Measurements from ENCODE around the gene NCKAP5.

The NCKAP5 gene

DNA sequence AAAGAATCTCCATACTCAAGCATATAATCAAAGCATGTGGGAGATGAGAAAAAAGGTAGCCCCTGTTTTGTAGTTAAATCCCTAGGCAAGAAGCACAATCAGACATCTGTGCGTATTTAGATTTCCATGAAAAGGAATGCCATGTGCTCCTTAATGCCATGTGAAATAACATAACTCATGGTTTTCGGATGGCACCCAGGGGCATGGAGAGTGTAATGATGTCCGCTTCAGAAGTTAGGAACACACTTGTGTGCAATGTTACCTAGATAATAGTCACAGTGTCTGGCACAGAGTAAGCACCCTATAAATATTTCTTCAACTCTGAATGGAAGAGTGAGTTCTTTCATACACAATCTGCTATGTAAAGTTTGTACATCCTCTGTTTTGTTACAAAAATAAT, 197.0 kb downstream of the NCKAP5 start:
- no peak for DNase-seq

DNA sequence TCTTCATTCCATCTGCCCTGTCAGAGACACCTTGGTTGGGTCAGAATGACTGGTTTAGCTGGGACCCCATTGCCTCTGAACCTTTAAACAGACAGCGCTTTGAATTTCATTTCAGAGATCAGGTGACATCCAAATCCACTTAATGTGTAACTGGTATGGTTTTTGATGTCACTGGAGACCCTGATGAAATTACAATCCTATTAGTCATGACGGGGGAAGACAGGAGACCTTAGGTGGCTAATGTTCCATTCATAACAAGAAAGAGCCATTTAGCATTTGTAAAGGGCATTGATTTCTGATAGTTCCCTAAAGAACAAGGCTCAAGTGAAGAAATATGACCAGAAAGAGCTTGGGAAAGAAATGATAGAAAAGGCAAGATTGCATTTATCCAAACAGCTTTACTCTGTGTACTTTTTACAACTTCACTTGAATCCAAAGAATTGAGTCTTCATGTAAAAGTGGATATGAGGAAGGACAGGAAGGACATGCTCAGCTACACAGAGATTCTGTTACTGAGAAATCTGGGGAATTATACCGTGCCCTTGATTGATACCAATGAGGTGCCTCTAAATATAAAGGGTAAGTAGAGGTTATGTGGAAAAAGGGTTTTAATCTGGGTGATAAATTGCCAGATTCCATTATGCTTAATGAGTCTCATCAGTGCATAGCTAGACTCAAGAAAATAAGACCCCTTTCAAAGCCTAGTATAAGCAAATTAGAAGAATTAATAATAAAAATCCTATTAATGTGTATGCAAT, 198.2 kb downstream of the NCKAP5 start:
- no peak for DNase-seq

DNA sequence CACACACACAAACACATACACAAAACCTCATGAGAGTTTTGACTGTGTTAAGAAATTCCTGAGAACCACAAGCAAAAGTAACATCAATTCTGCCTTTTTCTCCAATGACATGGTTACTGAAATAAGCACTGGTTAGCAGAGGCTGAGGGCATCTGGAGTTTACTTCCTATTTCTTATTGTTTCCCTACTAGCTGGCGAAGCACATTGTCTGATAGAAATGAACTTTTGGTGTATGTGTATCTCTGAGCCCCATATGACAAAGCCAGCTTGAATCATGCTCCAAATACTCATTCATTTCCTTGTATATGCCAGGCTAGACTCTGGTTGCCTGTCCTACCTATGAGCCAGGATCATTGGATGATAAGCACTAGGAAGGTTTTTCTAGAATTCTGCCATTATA, 203.1 kb downstream of the NCKAP5 start:
- DNase-seq = no peak

DNA sequence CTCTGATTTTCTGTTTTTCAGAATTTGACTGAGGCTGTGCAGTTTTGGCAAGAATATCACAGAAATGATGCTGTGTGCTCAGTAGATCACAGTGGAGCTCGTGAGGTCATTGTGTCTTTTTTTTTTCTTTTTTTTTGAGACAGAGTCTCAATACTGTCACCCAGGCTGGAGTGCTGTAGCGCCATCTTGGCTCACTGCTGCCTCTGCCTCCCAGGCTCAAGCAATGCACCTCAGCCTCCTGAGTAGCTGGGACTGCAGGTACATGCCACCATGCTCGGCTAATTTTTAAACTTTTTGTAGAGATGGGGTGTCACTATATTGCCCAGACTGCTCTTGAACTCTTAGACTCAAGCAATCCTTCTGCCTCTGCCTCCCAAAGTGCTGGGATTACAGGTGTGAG, 203.6 kb downstream of the NCKAP5 start:
- DNase-seq = no peak

DNA sequence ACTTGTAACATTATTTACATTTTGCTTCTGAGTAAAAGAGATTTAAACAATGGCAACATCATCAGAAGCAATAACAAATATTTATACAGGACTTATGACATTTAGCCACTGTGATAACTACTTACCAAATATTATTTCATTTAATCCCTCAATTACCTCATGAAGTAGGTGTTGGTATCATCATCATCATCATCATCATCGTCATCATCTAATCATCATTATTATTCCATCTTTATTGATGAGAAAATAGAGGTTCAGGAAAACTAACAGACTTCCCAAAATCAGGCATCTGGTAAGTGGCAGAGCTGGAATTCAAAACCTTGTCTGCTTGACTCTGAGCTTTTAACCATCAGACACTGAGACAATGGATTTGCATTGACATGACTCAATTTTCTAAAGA, 204.4 kb downstream of the NCKAP5 start:
- no peak for DNase-seq

DNA sequence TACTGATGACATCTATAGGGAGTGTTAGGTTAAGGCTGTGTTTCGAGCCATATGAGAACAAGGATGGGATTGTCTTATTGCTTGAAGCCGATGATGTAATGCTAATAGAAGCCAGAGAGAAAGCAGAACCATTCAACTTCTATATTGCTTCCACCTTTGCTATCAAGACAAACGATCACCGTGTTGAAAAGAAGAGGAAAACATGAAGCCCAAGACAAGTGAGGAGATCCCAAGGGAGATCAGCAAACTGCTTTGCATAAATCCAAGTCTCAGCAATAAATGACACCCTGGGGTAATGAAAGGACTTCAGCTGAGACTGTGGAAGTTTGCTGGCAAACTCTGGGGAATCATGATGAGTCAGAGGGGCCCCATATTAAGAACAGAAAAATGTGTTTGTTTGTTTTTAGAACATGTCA, 206.2 kb downstream of the NCKAP5 start:
- no peak for DNase-seq

DNA sequence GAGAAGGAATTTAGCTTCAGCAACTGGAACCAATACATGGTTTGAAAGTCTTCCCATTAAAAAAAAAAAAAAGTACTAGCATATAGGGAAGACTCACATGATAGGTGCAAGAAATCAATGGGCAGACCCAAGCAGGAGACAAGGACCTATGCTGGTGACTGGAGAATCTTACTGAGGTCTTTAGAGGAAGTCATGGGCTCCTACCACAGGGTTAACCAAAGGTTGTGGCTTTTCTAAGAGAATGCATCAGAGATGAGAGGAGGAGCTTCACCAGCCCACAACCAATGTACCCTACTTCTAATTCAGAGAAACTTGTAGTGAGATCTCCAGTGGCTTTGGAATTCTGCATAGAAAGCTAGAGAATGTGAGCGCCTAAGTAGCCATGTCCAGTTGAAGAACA, 207.4 kb downstream of the NCKAP5 start:
- no peak for DNase-seq

DNA sequence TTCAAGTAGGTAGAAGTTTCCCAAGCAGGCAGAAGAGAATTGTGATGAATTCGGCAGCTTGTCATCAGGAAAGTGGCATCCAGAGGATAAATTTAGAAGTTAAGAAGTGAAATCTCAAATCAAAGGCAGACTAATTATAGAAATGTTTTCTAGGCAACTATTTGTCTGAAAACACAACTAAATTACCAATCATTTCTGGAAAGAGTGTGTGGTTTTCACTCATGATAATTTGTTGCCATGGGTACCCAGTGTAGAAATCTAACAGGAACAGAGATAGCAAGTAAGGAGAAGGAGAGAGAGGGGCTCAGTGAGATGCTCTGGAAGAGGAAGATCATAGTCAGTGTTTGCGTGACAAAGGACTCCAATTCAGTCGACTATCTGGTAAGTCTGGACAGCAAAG, 208.1 kb downstream of the NCKAP5 start:
- DNase-seq = no peak

DNA sequence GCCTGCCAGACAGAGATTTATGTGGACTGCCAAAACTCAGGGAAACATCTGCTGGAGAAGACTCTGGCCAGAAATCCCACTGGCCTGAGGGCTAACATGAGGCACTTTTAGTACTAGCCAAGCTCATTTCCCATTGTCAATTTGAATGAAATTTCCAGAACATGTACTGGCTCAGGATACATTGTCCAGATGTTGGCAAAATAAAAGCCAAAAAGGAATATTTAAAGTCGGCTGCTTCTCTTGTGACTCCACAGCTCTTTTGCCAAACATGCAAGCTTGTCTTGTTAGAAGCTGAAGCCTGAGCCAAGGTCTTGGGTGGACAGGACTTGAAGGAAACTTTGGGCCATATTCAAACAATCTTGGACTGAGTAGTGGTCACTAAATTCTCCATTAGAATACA, 215.5 kb downstream of the NCKAP5 start:
- DNase-seq = no peak

DNA sequence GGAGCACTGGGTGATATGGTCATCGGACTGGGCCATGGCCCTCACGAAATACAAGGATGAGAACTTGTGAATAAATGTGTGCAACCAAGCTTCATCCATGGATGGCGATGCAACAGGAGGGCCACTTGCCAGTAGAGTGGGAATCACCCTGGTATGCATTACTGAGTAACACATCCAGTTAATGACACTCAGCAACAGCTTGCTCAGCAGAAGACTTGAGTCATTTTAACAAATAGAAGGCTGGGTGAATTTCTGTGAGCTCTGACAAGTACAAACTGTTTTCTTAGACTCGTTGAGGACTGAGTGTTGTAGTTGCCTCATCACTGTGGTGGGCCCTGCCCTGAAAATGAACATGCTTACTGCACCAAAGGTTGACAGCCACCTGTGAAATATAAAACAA, 221.6 kb downstream of the NCKAP5 start:
- no peak for DNase-seq

DNA sequence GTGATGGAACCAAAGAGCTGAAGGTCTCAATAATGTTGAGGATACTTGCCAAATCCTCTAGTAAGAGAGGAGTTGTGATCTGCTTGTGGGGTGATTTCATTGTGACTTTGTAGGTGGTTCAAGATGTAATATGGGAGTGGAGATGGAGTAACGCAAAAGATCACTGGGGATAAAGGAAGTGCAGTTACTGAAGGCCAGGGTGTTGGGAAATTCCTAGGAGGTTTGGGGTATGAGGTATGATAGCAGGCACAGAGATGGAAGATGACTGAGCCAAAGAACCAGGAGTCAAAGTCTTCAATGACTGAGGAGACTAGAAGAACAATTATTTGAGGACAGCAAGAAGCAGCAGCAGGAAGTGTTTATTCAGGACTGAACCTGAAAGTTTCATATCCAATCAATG, 222.6 kb downstream of the NCKAP5 start:
- DNase-seq = no peak

DNA sequence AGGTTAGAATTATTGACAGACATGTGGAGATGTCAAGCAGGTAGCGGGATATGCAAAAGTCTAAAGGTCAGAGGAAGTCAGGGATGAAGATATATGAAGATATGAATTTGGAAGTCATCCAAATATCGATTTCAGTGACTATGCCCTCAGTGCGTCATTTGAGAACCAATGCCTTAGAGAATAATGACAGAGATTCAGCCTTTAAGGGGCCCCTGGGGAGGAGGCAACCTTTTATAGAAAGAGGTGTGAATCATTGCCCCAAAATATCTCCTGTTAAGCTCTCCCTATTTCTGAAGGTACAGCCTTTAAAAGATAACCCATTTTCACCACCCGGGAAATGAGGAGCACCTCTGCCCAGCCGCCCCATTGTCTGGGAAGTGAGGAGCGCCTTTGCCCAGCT, 223.4 kb downstream of the NCKAP5 start:
- no peak for DNase-seq

DNA sequence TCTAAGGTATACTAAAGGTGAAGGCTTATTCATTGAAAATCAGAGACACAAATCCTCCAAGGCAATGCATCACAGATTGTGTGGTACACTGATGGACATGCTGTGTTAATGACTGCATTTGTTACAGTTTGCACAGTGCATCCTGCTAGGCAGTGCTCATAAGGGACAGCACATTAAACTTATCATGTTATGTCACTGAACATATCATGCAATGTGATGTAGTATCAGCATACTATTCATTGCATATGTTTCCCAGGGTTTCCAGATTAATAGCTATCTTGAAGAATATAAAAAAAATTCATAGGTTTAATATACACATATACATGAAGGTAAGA, 225.3 kb downstream of the NCKAP5 start:
- DNase-seq = no peak

DNA sequence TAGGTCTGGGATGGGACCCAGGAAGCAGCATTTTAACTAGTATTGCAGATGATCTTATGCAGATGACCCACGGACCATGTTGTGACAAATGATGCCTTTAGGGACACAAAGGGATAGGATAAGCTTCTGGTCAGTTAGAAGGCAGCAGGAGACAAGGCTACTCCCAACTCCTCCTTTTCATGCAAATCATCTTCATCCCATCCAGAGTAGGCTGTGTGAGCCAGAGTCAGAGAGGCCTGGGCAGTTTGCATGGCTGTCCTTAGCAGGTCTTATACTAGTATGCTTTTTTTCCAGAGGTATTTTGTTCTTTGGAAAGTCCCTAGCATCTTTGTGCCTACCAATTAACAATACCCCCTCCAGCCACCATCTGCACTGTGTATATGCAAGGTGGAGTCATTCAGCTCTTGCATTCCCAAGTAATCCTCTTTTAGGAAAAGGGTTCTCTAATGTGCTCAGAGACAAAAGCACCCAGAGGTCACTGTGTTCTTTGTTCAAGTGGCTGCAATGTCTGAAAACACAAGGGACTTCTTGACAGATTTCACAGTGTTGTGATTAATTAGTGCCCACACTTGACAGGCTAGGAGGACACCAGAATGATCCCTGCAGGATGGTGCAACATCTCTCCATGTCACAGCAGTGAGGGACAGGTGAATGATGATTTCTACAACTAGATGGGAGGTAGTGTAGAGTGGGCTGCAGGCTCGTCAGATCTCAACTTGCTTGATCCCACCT, 225.8 kb downstream of the NCKAP5 start:
- no peak for DNase-seq

DNA sequence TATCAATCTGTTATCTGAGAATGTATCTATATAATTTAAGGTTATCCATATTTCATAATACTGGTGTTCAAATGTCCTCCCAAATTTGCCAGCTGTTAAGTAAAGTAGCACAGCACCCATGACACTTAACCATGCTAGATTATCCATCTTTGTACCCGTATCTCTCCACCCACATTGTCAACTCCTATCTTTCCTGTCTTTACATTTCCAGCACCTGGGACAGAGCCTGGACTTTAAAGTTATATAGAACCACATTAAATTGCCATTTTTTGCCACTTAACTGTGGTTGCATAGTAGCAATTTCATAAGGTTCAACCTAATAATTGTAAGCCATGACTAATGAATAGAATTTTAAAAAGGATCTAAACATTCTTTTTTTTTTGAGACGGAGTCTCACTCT, 226.7 kb downstream of the NCKAP5 start:
- DNase-seq = no peak

DNA sequence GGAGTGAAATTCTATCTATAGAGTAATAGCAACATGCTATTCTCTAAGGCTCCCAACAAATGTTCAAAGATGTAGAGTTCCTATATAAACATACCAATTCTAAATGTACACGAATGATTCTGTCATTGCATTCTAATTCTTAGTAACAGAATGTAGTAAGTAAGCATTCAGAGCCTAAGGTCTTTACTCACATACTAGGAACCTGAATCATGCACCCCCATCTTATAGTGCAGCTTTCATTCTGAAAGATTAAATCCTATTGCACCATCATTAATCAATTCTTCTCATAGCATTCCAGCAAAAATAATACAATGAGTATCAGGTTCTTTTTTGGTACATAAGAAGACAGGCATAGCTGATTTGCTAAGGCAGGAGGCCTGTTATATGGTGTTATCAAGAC, 230.0 kb downstream of the NCKAP5 start:
- DNase-seq = no peak

DNA sequence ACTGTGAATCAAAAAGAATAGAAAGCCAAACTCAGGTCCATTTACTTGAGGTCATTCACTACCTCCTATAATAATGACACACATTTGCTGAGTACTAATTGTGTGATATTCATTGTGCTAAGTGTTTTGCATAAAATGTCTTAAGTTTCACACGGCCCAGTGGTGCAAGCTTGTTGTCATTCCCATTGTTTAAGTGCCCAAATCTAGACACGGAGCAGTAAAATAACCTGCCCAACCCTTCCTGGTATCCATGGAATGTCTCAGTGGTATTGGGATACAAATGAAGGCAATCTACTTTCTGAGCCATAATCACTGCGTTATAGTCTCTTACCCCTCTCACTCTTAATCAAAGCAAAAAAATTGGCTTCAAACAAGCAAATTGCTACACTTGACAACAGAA, 233.3 kb downstream of the NCKAP5 start:
- no peak for DNase-seq

DNA sequence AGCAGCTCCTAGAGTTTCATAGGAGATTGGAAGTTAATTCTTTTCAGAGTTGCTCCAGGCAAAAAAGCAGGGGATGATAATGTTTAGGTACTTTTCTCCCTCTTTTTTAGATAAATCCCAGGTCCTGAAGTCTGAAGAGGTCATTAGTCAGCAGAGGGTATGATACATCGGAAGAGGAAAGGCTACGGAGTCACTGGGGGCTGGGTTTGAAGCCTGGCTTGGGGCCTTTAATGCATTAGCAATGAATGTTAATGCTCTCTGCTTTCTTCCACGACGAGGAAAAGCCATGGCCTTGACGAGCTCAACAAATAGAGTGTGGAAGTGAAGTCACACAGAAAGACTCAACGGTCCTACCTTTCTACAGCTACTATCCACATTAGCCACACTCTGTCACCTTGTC, 235.1 kb downstream of the NCKAP5 start:
- no peak for DNase-seq

DNA sequence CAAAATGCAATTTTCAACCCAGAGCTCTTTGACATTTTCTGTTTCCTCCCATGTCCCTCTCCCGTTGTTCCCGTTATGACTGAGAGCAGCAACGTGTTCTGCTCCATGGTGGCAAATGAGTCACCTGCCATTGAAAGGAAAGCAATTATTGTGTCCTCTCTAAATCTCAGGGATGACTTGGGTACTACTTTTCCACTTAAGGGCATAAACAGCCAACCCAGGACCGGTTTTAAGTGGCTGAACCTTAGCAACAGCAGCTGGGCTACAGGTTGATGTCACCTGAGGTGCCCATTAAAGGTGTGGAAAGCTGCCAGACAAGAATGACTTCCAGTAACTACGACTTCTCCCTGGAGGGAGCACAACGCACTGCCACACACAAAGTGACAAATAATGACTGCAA, 236.8 kb downstream of the NCKAP5 start:
- no peak for DNase-seq

DNA sequence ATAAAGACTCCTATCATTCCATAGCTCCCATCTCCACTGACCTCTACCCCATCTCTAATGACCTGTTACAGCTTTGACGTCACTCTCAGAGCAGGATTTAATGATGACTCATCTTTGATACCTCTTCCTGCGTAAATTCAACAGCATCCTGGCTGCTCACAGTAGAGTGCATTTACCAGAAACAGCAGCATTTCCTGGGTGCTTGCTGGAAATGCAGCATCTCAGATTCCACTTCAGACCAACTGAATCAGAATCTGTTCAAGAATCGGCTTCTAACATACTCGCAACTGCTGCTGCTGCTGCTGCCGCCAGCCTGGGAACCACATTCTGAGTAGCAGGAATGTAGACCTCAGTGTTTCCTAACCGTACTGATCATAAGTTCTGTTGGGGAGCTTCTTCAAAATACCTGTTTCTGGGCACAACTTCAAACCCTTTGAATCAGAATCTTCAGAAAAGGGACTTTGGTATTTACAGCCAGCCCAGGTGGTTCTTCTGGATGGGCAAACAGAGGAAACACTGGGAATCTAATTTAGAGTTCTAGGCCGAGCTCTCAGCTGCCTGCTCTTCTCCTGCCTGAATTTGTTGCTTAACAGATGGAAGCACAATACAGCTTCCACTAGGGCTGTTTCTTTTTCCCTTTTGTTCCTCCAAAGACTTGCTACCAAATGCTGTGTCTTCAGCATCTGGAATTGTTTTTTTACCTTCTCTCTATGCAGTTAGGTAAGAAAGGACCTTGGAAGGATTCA, 241.4 kb downstream of the NCKAP5 start:
- no peak for DNase-seq

DNA sequence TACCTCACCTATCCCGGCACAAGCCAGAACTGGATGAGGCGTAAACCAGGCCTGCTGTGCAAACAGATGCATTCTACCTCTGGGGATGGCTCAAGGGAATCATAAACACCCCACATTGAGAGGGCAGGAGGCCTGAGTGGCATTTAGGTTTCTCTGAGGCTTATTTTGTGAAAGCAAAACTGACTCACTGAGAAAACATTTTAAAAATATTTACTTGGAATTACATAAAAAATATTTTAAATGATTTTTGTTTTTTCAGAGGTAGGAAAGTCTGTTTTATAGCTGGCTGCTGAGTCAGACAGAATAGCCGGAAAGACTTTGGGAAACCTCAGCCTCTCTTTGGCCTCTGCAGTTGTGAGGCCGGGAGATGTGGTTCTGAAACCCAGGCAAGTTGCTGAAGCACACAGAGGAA, 244.1 kb downstream of the NCKAP5 start:
- no peak for DNase-seq

DNA sequence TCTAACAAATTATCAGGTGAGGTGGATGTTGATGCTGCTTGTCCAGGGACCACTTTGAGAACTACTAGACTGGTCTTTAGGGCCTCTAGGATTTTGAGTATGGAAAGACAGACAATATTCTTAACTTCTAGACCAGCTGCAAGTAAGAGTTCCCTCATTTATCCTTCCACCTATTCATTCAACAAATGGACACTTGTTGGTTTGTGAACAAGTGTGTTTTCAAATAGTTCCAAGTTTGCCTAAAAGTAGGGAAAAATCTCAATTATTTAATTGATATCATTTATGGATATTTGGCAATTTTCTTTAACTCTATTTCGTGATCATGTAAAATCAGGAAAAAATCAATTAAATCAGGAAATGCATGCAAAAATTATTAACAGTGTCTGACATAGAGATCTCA, 245.4 kb downstream of the NCKAP5 start:
- DNase-seq = no peak

DNA sequence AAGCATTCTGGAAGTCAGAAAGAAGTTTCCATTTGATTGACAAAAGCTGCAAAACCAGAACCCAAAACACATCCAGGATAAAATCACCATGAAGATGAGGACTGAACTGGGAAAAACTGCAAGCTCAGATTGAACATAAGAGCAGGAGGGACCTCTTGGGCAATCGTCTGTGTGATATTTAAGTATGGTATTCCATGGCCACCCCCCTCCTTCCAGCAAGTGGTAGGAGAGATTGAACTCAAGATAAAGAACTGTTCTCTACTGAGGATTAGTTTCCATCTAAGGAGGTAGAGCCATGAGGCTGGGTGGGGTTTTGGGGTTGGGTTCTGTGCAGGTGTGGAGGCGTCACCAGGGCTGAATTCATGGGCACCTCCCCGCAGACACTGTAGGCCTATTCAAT, 251.1 kb downstream of the NCKAP5 start:
- DNase-seq = no peak

DNA sequence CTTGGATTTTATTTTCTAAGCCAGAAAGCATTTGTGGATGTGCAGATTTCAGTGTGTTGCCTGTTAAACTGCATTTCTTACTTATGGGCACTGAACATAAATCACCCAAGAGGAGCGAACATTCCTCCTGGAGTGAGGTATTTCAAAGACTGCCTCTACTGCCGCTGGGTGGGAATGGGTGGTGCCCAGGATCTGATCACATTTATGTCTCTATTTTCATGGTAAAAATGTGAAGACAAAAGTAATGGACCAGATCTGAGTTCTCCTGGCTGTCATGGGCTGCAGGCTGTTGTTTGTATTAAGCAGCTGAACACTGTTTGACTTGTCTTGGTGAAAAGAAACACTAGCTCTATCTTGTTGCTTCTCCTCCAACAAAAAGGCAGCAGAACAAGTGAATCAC, 251.7 kb downstream of the NCKAP5 start:
- DNase-seq = no peak

All from NCI-H2107 (cell line).